Sciatic nerve (tissue), 2 donors: ENCODE results near the gene FAM9A. TPM values are rescaled to one million over a fixed set of nuclear protein-coding genes. Genes with fewer than 3 reads are reported as not detected.

Experiments
- ATAC-seq: fragments of 200-7000 bp; cut with Tn5 transposase; one replicate; pipeline ENCODE4 v1.9.1; 2020; ENCODE audit warnings: mild to moderate bottlenecking, moderate library complexity
- DNase-seq: peaks from one replicate; pipeline ENCODE4 v3.0.0-alpha.2; 2020; ENCODE audit warnings: low spot score
- intact Hi-C: fragments of 100-400 bp; cut with DNase I; formaldehyde crosslinking; loops from one replicate; pipeline ENCODE4 v1.14.2; 2022
- total RNA-seq: library from RNA; stranded (reverse); fragmentation: NEBNext Ultra II Directional; extraction: Animal tissue kit (Norgen Biotek cat#: 25700); gene quantifications from one replicate; pipeline ENCODE4 v1.2.1, GENCODE V29; 2021
- donor health status: DM: no; HTN: no; CAD: no.
- donor health status: DM: no; HTN: no; CAD: no.

FAM9A gene
- not detected for total RNA-seq

DNA sequence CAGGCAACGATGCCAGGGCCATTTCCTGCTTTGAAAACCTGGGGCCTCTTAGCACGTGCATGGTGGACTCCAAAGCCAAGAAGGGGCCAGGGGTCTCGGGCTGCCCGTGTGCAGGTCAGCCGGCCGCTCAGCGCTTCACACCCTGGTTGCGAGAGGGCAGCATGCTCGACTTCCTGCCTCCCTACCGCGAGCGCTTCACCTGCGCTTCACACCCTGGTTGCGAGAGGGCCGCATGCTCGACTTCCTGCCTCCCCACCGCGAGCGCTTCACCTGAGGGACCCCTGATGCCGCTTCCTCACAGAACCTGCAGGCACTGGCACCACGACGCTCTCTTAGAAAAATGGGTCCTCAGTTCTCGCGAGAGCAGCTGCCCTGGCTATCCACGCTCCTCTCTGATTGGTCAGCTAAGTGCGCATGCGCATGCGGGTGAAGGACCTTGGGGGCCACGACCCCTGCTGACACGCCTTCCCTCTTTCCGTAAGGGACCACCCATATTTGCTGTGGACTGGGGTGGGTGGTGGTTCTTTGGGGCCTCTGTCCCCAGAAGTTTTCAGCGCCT, at the start of gene FAM9A:
FAM9A (minus strand) TSS at position 343 of the 559 bp plus-strand sequence. CDS start 1,212 bp downstream, outside the sequence.
- ATAC-seq = no peak
- intact Hi-C loops = no loop called here

DNA sequence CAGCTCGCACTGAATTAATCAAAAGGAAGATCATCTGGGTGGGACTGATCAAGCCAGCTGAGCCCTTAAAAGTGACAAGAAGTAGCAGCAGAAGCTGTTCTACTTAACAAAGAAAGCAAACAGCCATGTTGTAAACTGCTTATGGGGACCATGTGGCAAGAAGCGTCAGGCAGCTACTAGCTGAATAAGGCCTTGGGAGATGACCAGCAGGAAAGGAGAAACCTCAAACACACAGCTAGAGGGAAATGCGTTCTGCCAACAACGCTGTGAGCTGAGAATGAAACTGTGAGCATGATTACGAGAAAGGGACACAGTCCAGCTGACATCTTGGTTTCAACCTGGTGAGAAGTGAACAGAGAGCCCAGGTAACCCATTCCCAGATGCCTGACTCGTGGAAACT, 49.3 kb upstream of the FAM9A start:
- ATAC-seq (no peak), DNase-seq (no peak)
- intact Hi-C loops = no loop called here

More for the DNA sequence above, at the start of gene FAM9A:
- no peak for DNase-seq

DNA sequence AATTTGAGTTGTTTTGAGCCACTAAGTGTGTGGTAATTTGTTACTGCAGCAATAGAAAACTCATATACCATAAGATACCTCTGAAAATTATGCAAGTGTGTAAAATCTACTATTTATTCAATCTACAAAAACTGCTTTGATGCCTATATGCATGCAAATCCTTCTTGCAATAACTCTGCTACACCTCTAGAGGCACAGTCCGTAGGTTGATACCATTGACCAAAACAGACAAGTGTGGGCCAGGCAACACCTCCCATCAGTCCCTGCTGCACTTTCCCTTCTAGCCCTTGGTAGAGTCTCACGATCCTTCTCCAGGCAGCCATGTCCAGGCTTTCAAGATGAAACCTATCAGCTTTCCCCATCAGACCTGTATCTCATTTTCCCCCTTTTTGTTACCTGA, 48.8 kb upstream of the FAM9A start:
- ATAC-seq (no peak), DNase-seq (no peak)
- intact Hi-C loops = no loop called here

DNA sequence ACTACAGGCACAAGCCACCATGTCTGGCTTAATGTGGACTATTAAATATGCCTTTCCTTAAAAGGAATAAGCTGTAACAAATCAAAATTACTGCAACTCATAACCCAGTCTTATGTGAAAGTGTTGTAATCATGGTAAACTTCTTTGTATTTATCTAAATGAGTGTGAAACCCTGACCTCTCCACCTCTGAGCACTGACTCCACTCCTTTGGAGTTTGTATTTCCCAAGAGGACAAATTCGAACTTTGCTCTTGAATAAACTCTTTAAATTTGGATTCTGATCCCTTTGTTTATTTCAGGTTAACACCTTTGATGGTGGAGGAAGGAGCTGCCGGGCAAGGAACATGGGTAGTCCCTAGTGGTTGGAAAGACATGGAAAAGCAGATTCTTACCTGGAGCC, 48.3 kb upstream of the FAM9A start:
- ATAC-seq (no peak), DNase-seq (no peak)
- intact Hi-C loops = no loop called here

DNA sequence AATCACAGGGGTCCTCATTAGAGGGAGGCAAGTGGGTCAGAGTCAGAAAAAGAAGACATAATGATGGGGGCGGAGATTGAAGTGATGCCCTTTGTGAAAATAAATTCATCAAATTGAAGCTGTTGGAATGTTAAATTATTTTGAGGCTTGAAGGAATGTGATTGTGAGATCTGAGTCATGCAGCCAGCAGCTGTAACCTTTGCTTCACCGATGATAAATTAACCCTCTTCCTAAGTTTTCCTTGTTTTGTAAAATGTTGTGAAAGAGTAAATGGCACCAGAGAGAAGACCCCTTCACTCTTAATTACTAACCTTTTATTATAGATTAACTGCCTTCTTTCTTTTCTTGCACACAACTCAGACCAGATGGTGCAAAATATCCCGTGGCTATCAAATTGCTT, 47.7 kb upstream of the FAM9A start:
- intact Hi-C loops = no loop called here
- ATAC-seq (no peak), DNase-seq (no peak)

DNA sequence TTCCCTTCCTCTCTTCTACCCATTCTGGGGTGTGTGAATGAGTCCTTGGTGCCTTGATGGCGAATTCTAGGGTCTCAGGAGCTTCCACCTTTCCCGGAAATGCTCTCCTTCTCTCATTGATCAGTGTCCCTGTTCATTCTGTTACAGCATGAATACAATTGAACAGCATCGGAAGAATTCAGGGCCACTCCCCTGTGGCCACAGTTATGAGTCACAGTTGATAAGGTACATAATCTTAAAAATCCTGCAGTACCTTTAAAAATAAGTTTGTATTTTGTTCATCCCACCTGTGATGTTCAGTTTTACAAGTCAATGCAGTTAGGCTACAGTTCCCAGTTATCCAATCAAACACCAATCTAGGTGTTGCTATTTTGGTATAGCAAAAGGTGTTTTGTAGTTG, 47.3 kb upstream of the FAM9A start:
- DNase-seq = no peak
- intact Hi-C loops = no loop called here
- no peak for ATAC-seq

DNA sequence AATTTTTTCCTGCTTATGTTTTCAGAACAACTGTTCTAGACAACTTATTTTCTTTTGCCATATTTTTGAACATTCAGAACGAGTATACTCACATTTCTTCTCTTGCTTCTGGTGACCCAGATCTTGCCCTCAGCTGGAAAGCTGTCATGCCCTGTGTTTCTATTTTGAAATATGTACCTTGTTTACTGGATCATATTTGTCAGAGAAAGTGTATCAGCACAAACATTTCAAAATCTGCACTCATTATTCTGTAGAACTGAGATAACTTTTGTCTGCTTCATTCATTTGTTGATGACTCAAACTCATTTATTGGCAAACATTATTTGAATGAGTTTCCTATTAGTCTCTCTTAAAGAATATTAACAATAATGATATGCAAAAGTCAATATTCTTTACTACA, 46.2 kb upstream of the FAM9A start:
- DNase-seq (no peak), ATAC-seq (no peak)
- intact Hi-C loops = no loop called here

DNA sequence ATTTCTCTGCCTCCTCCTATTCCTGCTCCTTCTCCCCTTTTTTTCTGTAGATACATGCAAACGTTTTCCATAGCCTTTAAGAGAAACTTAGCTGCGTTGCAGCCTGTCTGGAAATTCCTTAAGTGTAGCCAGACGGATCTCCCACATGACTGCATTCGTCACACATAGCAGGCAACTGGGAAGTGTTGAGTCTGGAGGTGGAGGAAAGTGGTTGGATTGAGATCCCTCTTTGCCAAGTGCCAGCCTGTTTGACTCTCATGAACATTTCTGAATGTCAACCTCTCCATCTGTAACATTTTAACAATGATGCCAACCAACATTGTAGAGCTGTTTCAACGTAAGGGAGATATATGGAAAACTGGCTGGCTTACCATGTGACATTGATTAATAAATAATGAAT, 45.1 kb upstream of the FAM9A start:
- intact Hi-C loops = no loop called here
- DNase-seq = no peak
- no peak for ATAC-seq

DNA sequence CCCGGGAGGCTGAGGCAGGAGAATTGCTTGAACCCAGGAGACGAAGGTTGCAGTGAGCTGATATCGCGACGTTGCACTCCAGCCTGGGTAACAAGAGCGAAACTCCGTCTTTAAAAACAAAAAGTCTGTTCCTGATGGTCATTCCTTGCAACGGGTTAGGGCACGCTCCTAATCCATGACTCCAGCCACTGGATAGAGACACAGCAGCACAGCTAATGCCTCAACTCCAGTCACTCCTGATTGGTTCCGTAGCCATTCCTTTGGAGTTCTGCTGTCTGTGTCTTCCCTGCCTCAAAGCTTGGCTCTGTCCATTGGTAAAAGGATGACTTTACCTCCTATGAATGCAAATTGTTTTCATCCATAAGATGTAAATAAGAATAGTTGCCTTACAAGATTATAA, 44.3 kb upstream of the FAM9A start:
- ATAC-seq = no peak
- intact Hi-C loops = no loop called here
- DNase-seq = no peak

DNA sequence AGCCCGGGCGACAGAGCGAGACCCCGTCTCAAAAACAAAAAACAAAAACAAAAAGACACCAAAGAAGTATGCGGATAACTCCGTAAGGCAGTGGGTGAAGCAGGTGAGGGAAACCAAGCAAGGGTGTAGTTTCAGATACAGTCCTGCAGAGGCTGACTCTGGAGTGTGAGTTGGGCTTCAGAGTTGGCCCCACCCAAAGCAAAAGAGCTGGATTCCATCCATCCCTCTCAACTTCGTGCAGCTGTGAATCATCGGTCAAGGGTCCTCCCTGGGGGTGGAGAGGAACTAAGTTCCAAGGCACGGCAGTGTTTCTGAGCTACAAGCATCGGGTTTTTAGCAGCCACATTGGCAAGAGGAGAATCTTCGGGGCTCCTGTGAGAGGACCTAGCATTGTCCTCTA, 43.9 kb upstream of the FAM9A start:
- intact Hi-C loops = no loop called here
- ATAC-seq (no peak), DNase-seq (no peak)

DNA sequence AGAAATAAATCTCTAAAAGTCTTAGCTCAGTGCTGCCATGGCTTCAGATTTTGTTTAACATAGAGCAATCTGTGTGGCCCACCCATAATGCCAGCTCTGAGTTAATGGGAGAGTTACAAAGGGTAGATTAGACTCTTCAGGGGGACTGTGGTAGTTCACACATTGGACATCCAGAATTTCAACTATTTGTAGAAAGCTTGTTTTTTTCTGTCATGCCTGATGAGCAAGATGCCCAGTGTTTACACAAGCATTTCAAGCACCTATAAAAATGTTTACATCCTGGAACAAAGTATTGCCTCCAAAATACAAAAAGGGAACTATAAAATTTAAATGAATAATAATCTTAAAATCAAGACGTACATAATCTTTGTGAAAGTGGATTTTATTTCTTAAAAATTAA, 43.0 kb upstream of the FAM9A start:
- ATAC-seq (no peak), DNase-seq (no peak)
- intact Hi-C loops = no loop called here

DNA sequence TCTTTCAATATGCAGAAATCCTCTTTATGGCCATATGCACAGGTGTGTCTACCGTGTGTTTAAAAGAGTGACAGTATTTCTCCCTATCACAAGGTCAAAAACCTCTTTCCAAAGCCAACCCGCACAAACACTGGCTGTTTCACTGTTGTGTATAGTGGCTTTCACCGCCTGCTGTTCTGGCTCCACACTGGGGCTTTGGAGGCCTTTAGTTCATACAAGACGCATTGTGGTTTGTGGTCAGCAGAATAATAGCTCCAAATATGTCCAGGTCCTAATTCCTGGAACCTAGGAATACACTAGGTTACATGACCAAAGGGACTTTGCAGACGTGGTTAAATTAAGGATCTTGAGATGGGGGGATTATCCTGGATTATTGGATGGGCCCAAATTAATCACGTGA, 40.7 kb upstream of the FAM9A start:
- intact Hi-C loops = no loop called here
- ATAC-seq = no peak
- no peak for DNase-seq

DNA sequence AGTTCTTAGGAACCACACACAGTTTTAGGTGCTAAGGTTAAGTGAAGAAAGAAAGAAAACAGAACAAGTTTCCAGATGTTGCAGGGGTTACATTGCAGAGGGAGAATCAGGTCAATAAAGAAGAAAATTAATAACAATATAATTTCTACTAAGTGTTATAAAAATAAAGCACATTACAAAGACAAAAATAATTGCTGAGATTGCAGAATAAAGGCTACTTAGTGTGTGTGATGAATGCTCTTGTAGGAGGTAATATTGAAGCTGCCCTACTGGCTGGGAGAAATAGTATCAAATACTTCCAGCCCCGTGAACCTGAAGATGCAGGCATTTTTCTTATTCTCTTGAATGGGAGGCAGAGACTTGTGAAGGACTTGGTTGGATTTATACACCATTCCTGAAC, 33.2 kb upstream of the FAM9A start:
- DNase-seq (no peak), ATAC-seq (no peak)
- intact Hi-C loops = no loop called here

DNA sequence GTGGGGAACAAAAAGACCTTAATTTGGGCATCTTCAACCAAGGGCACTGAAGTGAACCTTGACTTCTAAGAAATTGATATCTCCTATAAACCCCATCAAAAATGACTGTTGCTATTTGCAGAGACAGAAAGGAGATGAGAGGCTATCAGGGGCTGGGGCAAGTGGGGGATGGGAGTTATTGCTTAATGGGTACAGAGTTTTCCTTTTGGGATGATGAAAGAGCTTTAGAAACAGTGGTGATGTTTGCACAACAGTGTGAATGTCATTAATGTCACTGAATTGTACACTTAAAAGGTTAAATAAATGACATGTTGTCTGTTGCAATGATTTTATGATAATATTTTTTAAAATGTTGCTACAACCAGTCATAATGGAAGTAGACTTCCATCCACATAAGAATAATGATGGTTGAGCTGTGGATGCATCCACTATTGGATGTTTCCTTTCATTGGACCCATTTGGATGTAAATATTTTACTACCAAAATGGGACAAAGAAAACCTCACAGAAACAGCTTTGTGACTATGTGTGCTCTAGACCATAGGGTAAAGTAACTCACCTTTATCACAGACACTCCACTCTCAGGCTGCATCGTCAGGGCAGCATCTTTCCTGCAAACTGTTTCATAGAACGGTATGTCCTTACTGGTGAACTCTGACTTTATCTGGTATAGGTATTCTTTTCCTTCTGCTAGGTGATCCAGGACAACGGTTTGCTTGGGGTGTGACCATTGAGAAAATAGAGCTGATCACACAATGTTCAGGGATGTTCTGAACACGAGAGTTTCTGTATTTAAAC, 31.6 kb upstream of the FAM9A start:
- DNase-seq = no peak
- intact Hi-C loops = no loop called here
- no peak for ATAC-seq

DNA sequence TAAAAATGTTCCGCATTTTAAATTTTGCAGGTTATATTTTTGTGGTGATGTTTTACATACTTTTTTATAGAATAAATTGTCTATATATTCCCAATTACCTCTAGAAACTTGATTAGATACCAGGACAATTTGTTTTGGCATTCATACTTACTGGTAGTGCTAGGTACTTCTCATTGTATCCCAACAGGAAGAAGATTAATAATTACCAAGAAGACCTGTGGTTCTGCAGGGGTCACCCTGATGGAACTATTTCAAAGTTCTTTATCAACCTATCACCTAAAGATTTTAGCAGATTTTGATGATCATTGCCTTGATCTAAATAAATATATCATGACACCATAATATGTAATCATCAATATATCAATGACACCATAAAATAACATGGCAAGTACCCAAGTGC, 22.5 kb upstream of the FAM9A start:
- no peak for ATAC-seq
- intact Hi-C loops = no loop called here
- DNase-seq = no peak

DNA sequence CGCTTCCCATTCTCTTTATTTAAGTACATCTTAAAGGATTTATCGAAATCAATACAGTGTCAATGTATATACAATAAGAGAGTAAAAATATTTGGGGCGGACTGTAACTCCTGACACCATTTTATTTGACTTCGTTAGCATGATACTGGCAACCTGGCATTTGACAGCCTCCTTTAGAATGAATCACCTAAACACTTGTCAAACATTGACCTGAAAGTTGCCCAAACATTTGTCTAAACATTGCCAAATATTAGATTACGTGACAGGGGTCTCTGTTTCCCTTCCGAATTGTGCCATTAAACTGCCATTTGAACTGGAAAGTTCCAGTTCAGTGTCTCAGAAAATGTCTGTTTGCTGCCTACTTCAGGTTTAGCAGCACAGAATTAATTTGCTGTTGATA, 20.8 kb upstream of the FAM9A start:
- ATAC-seq (no peak), DNase-seq (no peak)
- intact Hi-C loops = no loop called here

DNA sequence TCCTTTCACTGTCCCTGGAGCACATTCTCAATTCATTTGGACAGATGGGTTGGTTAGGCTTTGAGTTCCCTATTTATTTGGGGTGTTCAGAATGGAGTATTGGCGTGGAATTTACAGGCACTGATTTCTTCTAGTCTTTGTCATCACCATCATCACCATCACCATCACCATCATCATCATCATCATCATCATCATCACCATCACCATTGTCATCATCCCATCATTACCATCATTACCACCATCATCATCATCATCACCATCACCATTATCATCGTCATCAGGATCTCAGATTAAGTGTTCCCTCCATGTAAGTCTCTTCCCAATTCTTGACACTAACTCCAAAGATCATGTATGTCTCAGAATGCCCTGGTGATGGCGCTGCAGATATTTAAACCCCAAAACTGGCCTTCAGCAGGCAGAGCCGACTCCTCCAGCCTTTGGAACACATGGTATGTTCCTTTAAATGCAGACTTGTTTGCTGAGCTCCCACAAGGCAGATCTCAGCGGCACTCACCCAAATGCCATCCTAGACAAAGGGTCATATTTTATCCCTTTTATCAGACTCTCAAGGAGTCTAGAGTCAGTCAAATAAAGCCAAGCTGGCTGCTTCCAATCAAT, 19.8 kb upstream of the FAM9A start:
- intact Hi-C loops = no loop called here
- ATAC-seq (no peak), DNase-seq (no peak)

DNA sequence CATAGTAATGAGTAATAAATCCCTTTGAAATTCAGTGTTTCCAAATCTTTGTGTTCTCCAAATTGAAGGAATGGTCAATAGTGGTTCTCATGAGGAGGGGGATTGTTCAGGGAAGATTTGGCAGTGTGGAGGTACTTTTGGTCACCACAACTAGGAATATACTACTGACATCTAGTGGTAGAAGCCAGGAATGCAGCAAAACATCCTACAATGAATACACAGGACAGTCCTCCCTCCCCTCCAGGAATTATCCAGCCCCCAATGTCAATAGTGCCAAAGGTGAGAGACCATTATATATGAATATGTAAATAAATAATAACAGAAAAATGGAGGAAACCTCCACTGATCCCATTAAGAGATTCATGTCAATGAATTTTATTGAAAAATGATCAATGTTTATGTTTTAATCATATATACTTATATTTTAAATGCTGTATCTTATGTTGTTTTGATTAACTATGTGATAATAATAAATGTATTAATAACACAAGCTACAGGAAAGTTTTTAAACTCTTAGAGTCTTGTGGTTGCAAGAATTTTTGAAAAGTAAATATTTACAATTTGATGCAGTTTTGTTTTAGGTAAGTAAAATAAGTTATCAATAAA, 14.4 kb upstream of the FAM9A start:
- no peak for ATAC-seq
- intact Hi-C loops = no loop called here
- DNase-seq = no peak

DNA sequence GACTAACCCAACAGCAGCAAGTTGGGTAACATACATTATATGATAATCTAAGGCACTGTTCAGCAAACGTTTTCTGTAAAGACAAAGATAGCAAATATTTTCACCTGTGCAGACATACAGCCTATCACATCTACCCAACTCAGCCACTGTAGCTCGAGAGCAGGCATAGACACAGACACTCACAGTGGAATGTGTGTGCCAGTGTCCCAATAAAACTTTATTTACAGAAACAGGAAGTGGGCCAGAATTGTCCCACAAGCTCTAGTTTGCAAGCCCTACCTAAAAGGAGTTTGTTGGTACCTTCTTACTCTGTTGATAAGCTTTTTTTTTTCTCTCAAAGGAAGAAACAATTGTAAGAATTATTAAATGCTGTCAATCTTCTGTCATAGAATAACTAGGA, 11.9 kb upstream of the FAM9A start:
- DNase-seq = no peak
- no peak for ATAC-seq
- intact Hi-C loops = no loop called here

DNA sequence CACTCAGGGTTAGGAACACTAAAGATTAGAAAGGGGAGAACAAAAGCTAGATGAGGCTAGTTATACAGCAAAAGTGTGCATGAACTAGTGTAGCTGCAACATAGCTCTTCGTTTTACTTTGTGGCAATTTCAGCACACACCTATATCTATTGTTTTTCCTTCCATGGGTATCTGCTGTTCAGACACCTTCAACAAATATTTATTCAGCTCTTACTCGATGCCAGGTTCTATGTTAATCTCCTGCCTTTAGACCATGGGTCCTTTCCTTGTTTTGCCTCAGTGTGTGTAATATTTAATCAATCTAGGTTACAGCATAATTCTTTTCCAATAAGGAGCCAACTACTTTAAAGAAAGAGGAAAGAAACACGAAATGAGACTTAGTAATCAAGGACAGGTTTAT, 10.4 kb upstream of the FAM9A start:
- DNase-seq (no peak), ATAC-seq (no peak)
- intact Hi-C loops = no loop called here
